OCI-LY3 (cell line): ENCODE results near the gene OCEL1.

Experiments
- H2AFZ ChIP-seq: fragments of 200-600, 300-600 bp; shearing (Covaris generic); 2 replicates; pipeline ENCODE4 v1.6.0; 2014; ENCODE audit warnings: antibody characterized with exemption, low read depth, low read length
- H3K27ac ChIP-seq: fragments of 200-600, 300-600 bp; sonication (generic); 2 replicates; pipeline ENCODE4 v1.5.1; 2014; ENCODE audit warnings: mild to moderate bottlenecking, low read length, moderate library complexity, mixed read lengths
- H3K27me3 ChIP-seq: fragments of 200-600, 300-600 bp; sonication (generic); 2 replicates; pipeline ENCODE4 v1.6.1; 2014; ENCODE audit warnings: low read depth, low read length, mixed read lengths
- H3K36me3 ChIP-seq: fragments of 200-600, 300-600 bp; sonication (generic); replicated peaks from 2 replicates; pipeline ENCODE3; 2014; ENCODE audit warnings: low read depth, low read length, mixed read lengths
- H3K4me1 ChIP-seq: fragments of 300-600, 200-600 bp; sonication (generic); 2 replicates; pipeline ENCODE4 v1.6.1; 2014; ENCODE audit warnings: low read length, mixed read lengths
- H3K4me2 ChIP-seq: fragments of 200-600, 300-600 bp; sonication (generic); 2 replicates; pipeline ENCODE4 v1.6.1; 2014; ENCODE audit warnings: low read length, mixed read lengths
- H3K4me3 ChIP-seq: fragments of 300-600, 200-600 bp; sonication (generic); 2 replicates; pipeline ENCODE4 v1.5.1; 2014; ENCODE audit warnings: antibody characterized with exemption, mild to moderate bottlenecking, low read length, moderate library complexity
- H3K79me2 ChIP-seq: fragments of 300-600, 200-600 bp; shearing (Covaris generic); 2 replicates; pipeline ENCODE4 v1.6.1; 2014; ENCODE audit warnings: mild to moderate bottlenecking, low read length, mixed read lengths
- H3K9ac ChIP-seq: fragments of 300-600, 200-600 bp; shearing (Covaris generic); 2 replicates; pipeline ENCODE4 v1.6.0; 2014; ENCODE audit warnings: mild to moderate bottlenecking, low read length, moderate library complexity
- H3K9me3 ChIP-seq: fragments of 200-600, 300-600 bp; shearing (Covaris generic); 2 replicates; pipeline ENCODE4 v1.6.1; 2014; ENCODE audit warnings: low read length, mixed read lengths; ENCODE audit not compliant: insufficient read depth
- H4K20me1 ChIP-seq: fragments of 200-600, 300-600 bp; sonication (generic); 2 replicates; pipeline ENCODE4 v1.6.1; 2016; ENCODE audit warnings: low read length, mixed read lengths; ENCODE audit not compliant: insufficient read depth
- CTCF ChIP-seq: fragments of 200-600, 300-600 bp; sonication (generic); IDR thresholded peaks from 2 replicates; pipeline ENCODE4 v1.5.1; 2014; ENCODE audit warnings: antibody characterized with exemption, low read length, low read depth
- EZH2phosphoT487 ChIP-seq: fragments of 200-600 bp; shearing (Covaris generic); IDR thresholded peaks from 2 replicates; pipeline ENCODE4 v1.6.1; 2018; ENCODE audit warnings: antibody characterized with exemption, mixed run types, low read depth

Gene OCEL1

GRCh38 chr19:17206736-17207581 lies 19.1 kb upstream of the OCEL1 start:
- no peaks in the 10 kb centered on the region for H3K79me2 ChIP-seq
- no peak overlapping the region for H3K9ac ChIP-seq
- 0 out of 2 replicates have a peak, but pooled peaks cover 1% of the 10 kb centered on the region for H4K20me1 ChIP-seq
- no peak overlapping the region for H3K4me2 ChIP-seq
- H3K27ac ChIP-seq, result no peak overlapping the region
- H3K27me3 ChIP-seq, result no peaks in the 10 kb centered on the region
- no peaks in the 10 kb centered on the region for H3K4me1 ChIP-seq
- no peak overlapping the region for H2AFZ ChIP-seq
- peaks cover 61% of the 10 kb centered on the region for H3K36me3 ChIP-seq
- H3K4me3 ChIP-seq, result no peak overlapping the region
- H3K9me3 ChIP-seq, result no peaks in the 10 kb centered on the region
- no peak for TF ChIP-seq CTCF
- TF ChIP-seq EZH2phosphoT487, result no peak

DNA sequence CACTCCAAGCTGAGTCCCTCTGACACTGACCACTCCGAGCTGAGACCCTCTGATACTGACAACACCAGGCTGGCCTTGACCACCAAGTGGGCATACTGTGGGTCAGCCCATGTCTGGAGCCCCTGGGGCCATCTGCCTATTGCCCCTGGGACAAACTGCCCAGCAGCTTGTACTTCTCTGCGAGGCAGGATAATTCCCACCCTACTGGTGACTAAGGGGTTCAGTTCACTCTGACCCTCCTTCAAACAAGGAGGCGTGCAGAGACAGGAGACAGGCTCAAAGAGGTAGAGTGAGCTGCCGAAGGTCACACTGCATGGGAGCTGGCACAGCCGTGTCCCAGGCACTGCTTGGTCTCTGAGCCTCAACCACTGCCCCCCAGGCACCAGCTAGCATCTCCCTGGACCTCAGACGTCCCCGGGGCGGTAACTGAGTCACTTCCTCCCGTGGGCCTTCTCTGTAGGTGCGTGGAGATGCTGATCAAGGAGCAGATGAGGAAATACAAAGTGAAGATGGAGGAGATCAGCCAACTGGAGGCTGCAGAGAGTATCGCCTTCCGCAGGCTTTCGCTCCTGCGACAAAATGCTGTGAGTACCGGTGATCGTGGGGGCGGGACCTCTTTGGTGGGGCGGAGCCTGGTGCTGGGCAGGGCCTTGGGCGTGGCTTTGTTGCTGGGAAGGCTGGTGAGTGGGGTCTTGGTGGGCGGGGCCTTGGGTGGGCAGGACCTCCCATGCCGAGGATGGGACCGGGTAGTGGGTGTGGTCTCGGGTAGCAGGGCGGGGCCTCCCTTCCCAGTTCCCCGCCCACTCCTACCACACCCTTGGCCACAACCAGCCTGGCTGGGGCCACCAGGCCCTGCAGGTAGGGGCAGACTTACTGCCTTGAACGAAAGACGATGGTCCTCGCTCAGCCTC lies 16.6 kb upstream of the OCEL1 start:
- Histone ChIP-seq H3K4me1 (peaks cover 1% of the 10 kb centered on the region), H3K79me2 (no peaks in the 10 kb centered on the region)

GRCh38 chr19:17210296-17210695 lies 15.7 kb upstream of the OCEL1 start:
- H3K27ac ChIP-seq, result no peak overlapping the region
- H3K4me2 ChIP-seq, result no peak overlapping the region
- H3K36me3 ChIP-seq, result peaks cover 52% of the 10 kb centered on the region
- no peaks in the 10 kb centered on the region for H3K79me2 ChIP-seq
- H3K27me3 ChIP-seq, result no peaks in the 10 kb centered on the region
- no peak overlapping the region for H2AFZ ChIP-seq
- no peaks in the 10 kb centered on the region for H4K20me1 ChIP-seq
- TF ChIP-seq EZH2phosphoT487, result no peak
- TF ChIP-seq CTCF, result no peak
- no peaks in the 10 kb centered on the region for H3K9me3 ChIP-seq
- H3K4me1 ChIP-seq, result peaks cover 6% of the 10 kb centered on the region
- no peak overlapping the region for H3K9ac ChIP-seq
- H3K4me3 ChIP-seq, result no peak overlapping the region

More for the DNA sequence above, 16.6 kb upstream of the OCEL1 start:
- Histone ChIP-seq H2AFZ (no peak overlapping the region), H4K20me1 (no peaks in the 10 kb centered on the region), H3K27me3 (no peaks in the 10 kb centered on the region), H3K9ac (no peak overlapping the region), H3K4me2 (no peak overlapping the region), H3K27ac (no peak overlapping the region), H3K36me3 (peaks cover 55% of the 10 kb centered on the region), H3K4me3 (no peak overlapping the region), H3K9me3 (no peaks in the 10 kb centered on the region)
- no peak for TF ChIP-seq CTCF
- no peak for TF ChIP-seq EZH2phosphoT487
